ENCODE results near the gene NTHL1.
"Not testable (repeated sequence)": the region's sequence is repeated elsewhere in the genome, so short reads cannot be mapped to it uniquely, and the experiment has no call there.

NTHL1 gene

DNA sequence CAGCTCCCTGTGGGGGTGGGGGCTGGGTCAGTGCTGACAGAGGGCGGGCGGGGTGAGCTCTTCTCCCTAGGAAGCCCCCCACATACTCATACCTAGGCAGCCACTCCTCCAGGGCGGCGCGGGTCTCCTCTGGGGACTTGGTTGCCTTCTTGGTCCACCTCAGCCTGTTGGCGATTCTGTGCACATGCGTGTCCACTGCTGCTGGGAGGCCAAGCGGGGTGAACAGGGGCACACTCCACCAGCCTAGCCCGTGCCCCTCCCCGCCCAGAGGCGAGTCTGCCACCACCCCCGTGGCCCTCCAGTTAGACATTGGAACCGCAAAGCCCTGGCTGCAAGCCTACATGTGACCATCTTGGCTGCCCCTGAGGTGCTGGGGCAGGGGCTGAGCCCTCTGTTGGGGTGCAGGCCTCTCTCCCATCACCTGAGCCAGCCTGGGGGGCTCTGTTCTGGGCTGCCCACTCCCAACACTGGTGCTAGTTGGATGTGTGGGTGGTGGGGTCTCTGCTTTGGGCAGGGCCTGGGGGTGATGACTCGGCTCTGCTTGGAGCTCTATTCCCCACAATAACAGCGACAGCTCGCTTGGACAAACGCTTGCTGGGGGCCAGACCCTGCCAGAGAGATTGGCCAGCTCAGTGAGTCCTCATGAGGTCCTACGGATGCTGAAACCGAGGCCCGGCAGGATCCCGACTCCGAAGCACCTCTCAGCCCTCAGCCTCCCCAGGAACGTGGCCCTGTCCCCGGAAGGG is 7.4 kb downstream of the NTHL1 start:
- DNase-seq: no peak

DNA sequence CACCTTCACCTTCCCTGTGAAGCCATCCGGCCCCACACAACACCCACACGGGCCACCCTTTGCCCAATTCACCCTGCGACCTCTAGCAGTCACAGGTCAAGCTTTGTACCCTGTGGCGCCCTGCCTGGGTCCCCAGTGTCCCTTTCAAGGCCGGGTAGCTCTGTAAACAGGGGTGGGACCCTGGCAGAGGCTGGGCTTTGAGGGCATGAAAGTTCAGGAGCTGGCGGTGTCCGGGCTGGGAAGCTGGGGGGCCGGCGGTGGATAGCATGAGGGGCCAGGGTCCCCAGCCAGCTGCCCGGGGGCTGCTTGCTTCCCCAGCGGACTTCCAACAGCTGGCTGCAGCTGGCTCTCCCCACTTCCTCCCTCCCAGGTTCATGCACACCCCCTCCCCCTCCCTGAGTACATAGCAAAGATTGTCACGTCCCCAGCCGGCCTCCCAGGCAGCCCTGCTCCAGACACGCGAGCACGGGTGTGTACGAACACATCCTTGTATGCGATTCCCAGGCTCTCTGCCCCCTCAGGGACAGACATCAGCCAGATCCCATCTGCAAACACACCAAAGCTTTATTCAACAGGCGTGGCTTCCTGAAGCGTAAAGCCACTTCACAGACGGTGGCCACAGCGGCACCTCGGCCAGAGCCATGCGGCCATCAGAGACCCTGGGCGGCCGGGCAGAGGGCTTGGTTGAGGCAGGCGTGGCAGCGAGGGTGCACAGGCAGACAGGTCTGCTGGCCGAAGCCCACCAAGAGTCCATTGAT is 8.2 kb downstream of the NTHL1 start:
- DNase-seq: no peak

DNA sequence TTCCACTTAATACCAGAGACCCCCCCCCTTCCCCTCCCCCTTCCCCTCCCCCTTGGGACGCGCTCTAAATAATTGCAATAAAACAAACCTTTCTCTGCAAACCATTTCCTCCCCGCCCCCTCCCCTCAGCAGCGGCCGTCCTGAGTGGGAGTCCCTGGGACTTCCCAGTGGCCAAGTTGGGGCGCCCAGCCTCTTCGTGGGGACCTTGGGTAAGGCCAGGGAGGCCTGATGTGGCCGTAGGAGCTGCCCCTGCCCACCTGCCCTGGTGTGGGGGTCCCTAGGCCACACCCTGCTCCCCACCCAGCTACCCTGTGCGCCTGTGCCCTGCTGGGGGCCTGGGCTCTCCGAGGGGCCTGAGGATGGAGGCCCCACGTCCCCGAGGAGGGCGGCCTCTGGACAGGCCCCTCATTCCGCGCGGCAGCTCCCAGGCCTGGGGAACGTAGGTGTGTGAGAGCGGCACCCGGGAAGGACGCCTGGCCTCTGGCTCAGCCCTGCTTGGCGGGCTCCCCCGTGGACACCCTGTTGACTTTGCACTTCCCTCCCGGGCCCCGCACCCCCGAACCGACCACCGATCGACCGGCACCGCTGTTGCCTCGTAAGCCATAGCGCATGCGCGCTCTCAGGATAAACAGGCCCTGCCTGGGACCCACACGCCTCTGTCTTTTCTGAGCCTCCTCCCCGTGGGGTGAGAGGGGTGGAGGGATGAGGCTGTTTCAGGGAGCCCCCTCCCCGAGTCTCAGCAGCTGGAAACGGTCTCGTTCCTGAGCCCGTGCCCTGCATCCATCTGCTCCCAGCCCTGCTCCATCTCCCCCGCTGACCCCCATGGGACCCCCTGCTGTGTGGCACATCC is 9.0 kb downstream of the NTHL1 start:
- no peak for DNase-seq

DNA sequence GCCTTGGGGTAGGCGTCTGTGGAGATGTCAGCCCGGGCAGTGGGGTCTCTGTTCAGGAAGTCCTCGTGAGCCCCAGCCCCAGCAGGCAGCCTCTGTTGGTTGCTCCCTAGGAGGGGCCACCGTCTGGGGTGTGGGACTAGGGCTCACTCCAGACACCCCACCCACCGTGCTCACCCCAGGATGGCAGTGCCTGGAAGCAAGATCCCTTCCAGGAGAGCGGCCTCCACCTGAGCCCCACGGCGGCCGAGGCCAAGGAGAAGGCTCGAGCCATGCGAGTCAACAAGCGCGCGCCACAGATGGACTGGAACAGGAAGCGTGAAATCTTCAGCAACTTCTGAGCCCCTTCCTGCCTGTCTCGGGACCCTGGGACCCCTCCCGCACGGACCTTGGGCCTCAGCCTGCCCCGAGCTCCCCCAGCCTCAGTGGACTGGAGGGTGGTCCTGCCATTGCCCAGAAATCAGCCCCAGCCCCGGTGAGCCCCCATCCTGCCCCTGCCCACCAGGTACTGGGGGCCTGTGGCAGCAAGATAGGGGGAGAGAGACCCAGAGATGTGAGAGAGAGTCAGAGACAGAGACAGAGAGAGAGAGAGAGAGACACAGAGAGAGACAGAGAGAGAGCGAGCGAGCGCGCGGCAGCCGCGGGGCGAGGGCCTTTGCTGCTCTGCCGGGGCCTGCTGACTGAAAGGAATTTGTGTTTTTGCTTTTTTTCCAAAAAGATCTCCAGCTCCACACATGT is 9.8 kb downstream of the NTHL1 start:
- DNase-seq: no peak

DNA sequence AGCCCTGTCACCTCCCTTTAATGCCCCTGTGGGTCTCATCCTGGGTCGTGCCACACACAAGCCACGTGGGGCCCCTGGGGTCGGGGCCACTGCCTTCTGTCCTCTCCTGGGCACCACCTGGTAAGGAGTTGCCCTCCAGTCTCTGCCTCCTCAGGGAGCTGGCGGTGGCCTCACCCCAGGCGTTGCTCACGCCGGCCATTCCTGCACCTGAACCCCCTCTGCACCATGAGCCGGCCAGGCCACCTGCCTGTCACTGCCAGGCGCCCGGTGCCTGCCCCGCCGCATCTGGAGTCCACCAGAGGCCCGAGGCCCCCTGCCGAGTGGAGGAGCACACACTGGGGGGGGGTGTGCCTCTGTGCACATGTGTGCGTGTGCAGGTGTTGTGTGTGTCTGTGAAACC is 10.5 kb downstream of the NTHL1 start:
- no peak for DNase-seq

DNA sequence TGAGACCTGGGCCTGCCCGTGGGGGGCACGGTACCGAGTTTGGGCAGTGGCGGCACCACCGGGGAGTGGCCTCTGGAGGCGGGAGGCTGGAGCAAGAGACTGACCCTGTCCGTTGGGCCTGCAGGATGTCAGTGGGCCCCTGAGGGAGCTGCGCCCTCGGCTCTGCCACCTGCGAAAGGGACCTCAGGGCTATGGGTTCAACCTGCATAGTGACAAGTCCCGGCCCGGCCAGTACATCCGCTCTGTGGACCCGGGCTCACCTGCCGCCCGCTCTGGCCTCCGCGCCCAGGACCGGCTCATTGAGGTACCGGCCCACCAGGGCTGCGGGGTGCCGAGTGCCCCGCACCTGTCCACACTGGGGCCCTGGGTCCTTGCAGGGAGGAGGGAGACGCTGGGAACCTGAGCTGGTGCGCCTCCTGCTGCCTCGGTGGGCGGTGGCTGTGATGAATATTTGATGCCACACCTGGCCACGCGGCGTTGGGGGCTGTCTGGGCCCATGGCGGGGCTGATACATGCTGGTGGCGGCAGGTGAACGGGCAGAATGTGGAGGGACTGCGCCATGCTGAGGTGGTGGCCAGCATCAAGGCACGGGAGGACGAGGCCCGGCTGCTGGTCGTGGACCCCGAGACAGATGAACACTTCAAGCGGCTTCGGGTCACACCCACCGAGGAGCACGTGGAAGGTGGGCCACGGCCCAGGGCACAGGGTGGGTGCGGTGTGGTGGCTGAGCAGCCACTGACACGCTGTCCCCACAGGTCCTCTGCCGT is 11.3 kb downstream of the NTHL1 start:
- no peak for DNase-seq

DNA sequence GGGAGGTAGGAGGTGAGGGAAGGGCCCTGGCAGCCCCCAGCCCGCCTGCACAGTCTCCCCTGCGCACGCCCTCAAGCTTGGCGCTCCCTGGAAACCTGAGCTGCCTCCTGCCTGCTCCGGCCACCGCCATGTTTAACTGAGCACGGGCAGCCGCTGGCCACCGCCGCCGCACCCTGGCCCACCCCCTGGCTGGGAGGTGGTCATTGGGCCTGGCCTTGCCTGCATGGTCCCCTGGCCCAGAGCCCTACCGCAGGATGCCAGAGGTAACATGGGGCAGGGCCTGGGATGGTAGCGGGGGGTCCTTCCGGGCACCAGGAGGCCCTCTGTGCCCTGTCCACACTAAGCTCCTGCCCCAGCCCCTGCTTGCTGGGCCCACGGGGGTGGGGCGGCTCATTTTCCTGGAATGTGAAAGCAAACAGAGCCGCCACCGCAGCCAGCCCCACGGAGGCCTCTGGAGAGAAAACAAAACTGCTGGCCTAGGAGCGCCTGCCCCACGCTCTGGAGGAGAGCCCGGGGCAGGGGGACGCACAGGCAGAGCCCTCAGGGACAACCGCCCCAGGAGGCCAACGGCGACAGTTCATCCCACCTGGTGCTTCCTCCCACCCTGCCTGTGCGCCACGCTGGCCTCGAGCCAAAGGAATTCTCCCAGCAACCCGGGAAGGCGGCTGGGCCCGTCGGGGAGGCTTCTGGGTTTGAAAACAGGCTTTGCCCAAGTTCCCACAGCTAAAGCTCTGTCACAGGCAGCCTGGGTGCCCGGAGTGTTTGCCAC is 12.0 kb downstream of the NTHL1 start:
- DNase-seq: no peak

DNA sequence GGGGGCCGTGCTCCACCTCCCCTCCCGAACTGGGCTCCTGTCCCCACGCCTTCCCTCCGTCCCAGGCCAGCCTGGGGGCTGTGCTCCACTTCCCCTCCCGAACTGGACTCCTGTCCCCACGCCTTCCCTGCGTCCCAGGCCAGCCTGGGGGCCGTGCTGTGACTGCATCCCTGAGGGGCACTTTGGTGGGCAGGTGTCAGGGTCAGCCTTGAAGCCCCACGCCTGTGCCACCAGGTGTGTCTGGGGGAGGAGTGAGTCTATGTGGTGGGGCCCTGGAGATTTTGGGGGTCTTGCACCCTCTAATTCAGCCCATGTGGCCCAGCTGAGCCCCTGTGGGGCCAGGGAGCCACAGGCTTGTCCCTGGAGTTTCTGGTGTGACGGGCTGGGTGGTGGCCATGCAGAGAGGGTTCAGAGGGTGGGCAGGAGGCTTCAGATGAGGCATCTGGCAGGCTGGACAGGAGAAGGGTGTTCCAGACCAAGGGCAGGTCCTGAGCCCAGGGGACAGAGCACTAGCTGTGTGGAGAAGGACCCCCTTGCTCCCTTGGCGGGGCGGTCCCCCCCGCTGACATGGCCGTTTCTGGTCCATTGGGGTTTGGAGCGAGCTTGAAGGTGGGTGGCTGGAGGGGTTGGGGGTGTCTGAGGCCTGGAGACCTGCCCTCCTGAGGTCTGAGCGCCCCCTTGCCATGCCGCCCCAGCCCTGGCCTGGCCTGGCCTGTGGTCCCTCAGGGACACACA is 12.8 kb downstream of the NTHL1 start:
- DNase-seq: no peak

DNA sequence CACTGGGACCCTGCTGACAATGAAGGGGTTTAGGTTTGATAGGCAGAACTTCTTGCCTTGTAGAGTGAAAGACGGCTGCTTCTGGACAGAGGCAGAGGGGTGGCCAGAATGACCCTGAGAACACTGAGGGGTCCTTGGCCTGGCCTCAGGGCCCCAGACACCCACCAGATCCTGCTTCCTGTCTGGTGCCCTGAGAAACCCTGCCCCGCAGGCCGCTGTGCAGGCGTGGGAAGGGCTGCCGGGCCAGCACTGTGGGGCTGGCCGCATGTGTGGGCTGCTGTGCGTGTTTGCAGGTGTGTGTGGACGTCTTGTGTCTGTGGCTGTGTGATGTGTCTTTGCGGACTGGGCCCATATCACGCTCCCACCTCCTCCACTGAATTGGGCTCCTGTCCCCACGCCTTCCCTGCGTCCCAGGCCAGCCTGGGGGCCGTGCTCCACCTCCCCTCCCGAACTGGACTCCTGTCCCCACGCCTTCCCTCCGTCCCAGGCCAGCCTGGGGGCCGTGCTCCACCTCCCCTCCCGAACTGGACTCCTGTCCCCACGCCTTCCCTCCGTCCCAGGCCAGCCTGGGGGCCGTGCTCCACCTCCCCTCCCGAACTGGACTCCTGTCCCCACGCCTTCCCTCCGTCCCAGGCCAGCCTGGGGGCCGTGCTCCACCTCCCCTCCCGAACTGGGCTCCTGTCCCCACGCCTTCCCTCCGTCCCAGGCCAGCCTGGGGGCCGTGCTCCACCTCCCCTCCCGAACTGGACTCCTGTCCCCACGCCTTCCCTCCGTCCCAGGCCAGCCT is 13.5 kb downstream of the NTHL1 start:
- not testable (repeated sequence) for DNase-seq

DNA sequence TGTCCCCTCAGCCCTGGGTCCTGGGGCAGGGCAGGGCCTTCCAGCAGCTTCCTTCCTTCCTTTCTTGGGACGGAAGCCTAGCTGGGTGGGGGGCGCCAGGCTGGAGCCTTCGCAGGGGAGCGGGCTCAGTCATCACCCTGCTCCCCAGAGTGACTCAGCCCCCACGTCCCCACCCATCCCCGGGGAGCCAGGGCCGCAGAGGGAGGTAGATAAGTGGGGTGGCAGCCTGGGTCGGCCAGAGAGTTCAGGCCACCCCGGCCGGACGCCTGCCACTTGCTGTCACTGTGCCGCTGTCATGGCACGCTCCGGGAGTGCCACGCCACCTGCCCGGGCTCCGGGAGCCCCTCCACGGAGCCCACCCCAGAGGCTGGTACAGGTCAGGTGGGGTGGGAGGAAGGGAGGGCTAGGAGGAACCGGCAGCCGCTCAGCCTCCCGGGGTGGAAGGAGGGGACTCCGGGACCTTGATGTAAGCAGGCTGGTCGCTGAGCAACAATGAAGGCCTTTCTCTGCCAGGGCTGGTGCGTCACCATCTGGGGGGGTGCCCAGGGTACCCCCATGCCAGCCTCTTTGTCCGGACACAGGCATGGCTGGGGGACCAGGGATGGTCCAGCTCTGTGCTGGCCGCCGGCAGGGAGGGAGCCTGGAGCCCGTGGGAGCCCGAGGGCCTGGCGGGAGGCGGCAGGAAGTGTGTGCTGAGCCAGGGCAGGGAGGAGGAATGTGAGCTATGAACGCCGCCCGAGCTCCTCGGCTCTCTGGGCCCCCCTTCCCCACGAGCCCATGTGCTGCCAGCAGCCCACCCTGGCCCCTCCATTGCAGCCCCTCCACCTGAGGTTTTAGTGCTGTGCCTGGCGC is 14.4 kb downstream of the NTHL1 start:
- no peak for DNase-seq

DNA sequence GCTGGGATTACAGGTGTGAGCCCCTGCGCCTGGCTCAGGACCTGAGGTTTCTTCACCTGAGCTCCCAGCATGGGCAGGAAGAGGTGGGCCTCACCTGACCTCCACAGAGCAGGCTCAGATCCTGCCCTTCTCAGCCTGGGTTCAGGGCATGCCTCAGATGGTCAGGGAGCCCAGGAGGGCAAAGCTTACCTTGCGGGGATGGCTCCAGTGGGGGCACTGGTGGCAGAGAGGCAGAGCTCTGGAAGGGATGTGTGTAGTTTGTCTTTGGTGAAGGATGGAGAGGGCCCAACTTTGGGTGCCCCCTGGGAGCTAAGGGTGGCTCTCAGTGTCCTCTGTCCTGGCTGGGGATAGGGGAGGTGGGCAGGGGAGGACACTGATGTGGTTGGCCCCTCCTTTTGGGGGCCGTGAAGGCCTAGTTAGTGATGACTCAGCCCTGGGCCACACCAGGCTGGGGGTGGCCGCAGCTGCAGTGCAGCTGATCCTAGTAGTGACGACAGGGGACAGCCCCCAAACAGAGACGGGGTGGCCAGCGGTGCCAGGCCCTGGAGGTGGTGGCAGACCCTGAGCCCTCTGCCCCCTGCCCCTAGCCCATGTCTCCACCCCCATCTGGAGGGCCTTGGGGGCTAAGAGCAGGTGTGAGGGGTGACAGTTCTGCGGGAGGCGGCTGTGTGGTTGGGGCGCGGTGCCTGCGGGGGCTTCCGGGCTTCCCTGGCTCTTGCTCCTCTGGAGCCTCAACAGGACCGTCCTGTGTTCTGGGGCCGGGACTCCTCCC is 15.2 kb downstream of the NTHL1 start:
- DNase-seq: no peak

DNA sequence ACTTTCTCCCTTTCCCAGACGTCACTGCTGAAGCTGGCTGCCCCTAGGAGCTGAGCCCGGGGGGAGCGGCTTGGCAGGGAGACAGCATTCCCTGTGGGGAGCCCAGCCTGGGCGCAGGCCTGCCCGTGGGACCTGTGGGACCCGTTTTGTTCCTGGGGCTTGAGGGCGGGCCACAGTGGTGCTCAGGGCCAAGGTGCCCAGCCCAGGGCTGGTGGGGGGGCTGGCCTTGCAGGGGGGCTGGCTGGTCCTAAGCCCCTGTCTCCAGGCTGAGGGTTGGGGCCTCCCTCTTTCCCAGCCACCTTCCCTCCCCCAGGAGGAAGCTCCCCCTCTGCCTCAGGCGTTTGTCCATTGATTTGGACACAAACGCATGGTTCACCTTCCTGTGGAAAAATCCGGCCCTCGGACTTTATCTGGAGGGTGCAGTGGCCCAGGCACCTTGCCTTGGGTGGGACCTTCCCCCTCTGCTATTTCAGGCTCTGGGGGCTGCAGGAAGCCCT is 16.5 kb downstream of the NTHL1 start:
- no peak for DNase-seq

DNA sequence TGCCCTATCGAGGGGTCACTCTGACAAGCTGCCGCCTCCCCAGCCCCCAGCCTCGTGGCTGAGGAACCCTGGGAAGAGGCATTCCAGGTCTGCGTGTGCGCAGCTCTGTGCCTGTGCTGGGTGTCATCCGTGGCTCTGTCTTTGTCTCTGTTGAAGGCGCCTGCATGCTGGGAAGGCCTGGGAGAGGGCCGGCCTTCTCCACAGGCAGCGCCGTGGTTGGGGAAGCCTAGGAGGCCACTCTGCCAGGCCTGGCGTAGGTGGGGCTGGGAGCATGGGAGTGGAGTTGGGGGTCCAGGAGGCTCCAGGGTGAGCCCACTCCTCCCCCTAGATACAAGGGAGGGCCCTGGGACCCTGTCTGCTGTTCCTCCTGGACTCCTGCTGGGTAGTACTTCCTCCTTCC is 17.6 kb downstream of the NTHL1 start:
- DNase-seq: no peak

DNA sequence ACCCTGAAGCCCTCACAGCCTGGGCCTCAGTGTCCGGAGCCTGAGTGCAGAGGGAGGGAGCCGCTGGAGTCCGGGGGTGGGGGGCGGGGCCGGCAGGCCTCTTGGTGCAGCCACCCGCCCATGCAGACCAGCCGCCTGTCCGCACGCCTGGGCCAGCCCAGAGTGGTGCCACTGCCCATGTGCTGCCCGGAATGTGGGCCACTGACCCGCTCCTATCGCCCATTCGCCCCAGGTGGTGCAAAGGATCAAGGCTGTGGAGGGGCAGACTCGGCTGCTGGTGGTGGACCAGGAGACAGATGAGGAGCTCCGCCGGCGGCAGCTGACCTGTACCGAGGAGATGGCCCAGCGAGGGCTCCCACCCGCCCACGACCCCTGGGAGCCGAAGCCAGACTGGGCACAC is 18.3 kb downstream of the NTHL1 start:
- DNase-seq: no peak

DNA sequence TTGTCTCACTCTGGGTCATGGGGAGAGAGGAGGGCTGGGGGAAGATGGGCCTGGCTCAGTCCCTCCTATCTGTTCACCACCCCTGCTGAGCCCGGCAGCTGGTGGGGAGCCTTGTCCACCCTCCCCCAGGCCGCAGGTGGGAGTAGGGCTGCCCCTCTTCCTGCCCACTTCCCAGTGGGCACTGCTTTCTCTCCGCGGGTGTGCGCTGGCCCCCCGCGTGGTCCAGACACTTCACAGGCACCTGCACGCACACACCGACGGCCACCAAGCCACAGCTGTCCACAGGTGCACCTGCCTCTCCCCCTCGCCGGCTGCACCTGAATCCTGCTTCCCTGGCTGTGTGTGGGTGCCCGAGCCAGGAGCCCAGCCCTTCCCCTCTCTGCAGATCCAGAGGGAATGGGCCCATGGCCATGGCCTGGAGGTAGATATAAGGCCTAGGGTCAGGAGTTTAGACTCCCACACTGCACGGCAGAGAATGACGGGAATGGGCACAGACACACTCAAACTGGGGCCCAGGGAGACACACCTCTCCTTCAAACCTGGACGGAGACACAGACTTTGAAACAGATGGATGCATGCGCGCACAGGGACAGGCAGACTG is 18.9 kb downstream of the NTHL1 start:
- DNase-seq: no peak

DNA sequence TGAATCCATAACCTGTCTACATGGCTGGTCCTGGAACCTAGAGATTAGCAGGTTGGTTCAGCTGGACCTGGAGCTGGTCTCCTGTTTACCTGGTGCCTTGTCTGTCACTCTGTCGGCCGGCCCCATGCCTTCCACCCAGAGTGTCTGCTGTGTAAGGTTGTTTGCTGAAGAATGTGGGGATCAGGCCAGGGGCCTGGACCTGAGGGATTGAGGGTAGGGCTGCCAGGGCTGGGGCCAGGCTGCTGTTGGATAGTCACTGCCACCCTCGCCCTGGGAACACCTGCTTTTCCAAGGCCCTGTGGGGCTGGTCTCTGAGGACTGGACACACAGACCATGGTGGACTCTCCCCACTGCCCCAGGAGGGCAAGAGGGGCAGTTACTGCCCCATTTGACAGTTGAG is 19.5 kb downstream of the NTHL1 start:
- DNase-seq: no peak
